ENCODE results near the gene EIPR1. TPM values are rescaled to one million over a fixed set of nuclear protein-coding genes. Genes with fewer than 3 reads are reported as not detected.

EIPR1 gene
- total and polyA plus RNA-seq, 2 donors (not counting 3 experiments of a cell fraction or from before 2014, with no cell fraction given): 30.8 to 57.3 TPM

GRCh38 chr2:3145471-3146021 is 232.1 kb downstream of the EIPR1 start:
- H3K79me2 ChIP-seq (ENCODE audit: control insufficient read depth, insufficient read depth, low read length): no peaks in the 10 kb centered on the region
- intact Hi-C loops (cut with micrococcal nuclease) (no loop called here), dilution Hi-C loops (cut with MboI; ENCODE audit: extremely low pct_ligation_motif_present, low sequenced_read_pairs) (no loop called here)
- no peaks in the 10 kb centered on the region for H4K20me1 ChIP-seq (replicated peaks; ENCODE audit: control insufficient read depth, extremely low read depth, insufficient read depth, low read length)
- no peak overlapping the region for H2AFZ ChIP-seq (ENCODE audit: low read depth, low read length)
- H3K4me1 ChIP-seq (ENCODE audit: control insufficient read depth, extremely low read depth, insufficient read depth, low read length): no peaks in the 10 kb centered on the region
- H3K27ac ChIP-seq (ENCODE audit: insufficient read depth, low read depth, low read length): no peak overlapping the region
- no peak for FAIRE-seq
- ChIA-PET CTCF (no interaction called here), POLR2A (no interaction called here)
- BruUV-seq (replicated peaks): no TSS peak
- no peak overlapping the region for H3K9ac ChIP-seq (replicated peaks; ENCODE audit: extremely low read depth, insufficient read depth, low read length)
- H3K4me2 ChIP-seq (ENCODE audit: insufficient read depth, low read length): no peak overlapping the region
- TF ChIP-seq MYC (IDR thresholded peaks at IDR 0.05; ENCODE audit: low read depth, low read length): no peak
- no peak for TF ChIP-seq CTCF (IDR thresholded peaks at IDR 0.05; ENCODE audit: extremely low read depth in 1 of 2, insufficient read depth in 1 of 2, low read depth in 1 of 2, low read length in 2 of 2)
- TF ChIP-seq MAX (IDR thresholded peaks at IDR 0.05; ENCODE audit: insufficient read depth, insufficient read length): no peak
- TF ChIP-seq POLR2AphosphoS5 (IDR thresholded peaks at IDR 0.05; ENCODE audit: insufficient read depth, low read depth, low read length): no peak
- no peak for TF ChIP-seq JUN (IDR thresholded peaks at IDR 0.05; ENCODE audit: borderline replicate concordance, insufficient read depth, insufficient read length, low read depth)
- TF ChIP-seq FOS (IDR thresholded peaks at IDR 0.05; ENCODE audit: borderline replicate concordance, insufficient read depth, low read length): no peak
- TF ChIP-seq GATA2 (IDR thresholded peaks at IDR 0.05; ENCODE audit: insufficient read depth, insufficient read length, low read depth, low read length): no peak
- no peak for TF ChIP-seq POLR2A (IDR thresholded peaks at IDR 0.05; ENCODE audit: low read depth, low read length)
- no peak for TF ChIP-seq EZH2 (IDR thresholded peaks at IDR 0.05; ENCODE audit: borderline replicate concordance, low read depth, low read length, severe bottlenecking)
- no peaks in the 10 kb centered on the region for H3K9me3 ChIP-seq (replicated peaks; ENCODE audit: control insufficient read depth, insufficient read depth, low read length)
- no peaks in the 10 kb centered on the region for H3K36me3 ChIP-seq (ENCODE audit: control insufficient read depth in 2 of 2, extremely low read depth in 1 of 2, insufficient read depth in 2 of 2, low read length in 2 of 2)
- H3K4me3 ChIP-seq (replicated peaks in 1 of 3; ENCODE audit: insufficient read depth in 1 of 3, low read depth in 1 of 3, low read length in 3 of 3): no peak overlapping the region
- H3K9me1 ChIP-seq (replicated peaks; ENCODE audit: control insufficient read depth, extremely low read depth, insufficient read depth, low read length): no peaks in the 10 kb centered on the region
- no peaks in the 10 kb centered on the region for H3K27me3 ChIP-seq (ENCODE audit: control insufficient read depth in 2 of 2, insufficient read depth in 2 of 2, low read length in 2 of 2)
- DNase-seq (ENCODE audit: low read depth, low spot score): no peak
